ENCODE results near the gene CCKAR. TPM values are rescaled to one million over a fixed set of nuclear protein-coding genes. Genes with fewer than 3 reads are reported as not detected.
A peak's percentile ranks its signal among the peaks of the same experiment; 100 is the strongest.
"Not testable (repeated sequence)": the region's sequence is repeated elsewhere in the genome, so short reads cannot be mapped to it uniquely, and the experiment has no call there.

CCKAR gene
- not detected for total RNA-seq

- no peak for ATAC-seq
- no peak for DNase-seq (ENCODE audit: low spot score)
- intact Hi-C loops (cut with DNase I), result no loop called here
Measured at GRCh38 chr4:26490111-26490959, at the start of gene CCKAR. Gene CCKAR, minus strand, starts transcription at chr4:26490484. Its CDS starts 217 bp downstream, at chr4:26490267.

GRCh38 chr4:26533685-26534084, 43.4 kb upstream of the CCKAR start:
- intact Hi-C loops (cut with DNase I), result no loop called here
- DNase-seq (ENCODE audit: low spot score) (no peak), ATAC-seq (no peak)

- ATAC-seq (no peak), DNase-seq (ENCODE audit: low spot score) (no peak)
- intact Hi-C loops (cut with DNase I), result no loop called here
Measured at GRCh38 chr4:26531491-26532116, 41.3 kb upstream of the CCKAR start.

- intact Hi-C loops (cut with DNase I), result no loop called here
- ATAC-seq (no peak), DNase-seq (ENCODE audit: low spot score) (no peak)
Measured at GRCh38 chr4:26530099-26530498, 39.8 kb upstream of the CCKAR start.

- no peak for DNase-seq (ENCODE audit: low spot score)
- ATAC-seq, result no peak
- intact Hi-C loops (cut with DNase I), result no loop called here
Measured at GRCh38 chr4:26529479-26529878, 39.2 kb upstream of the CCKAR start.

GRCh38 chr4:26525771-26526150, 35.5 kb upstream of the CCKAR start:
- intact Hi-C loops (cut with DNase I), result no loop called here
- ATAC-seq, result no peak
- no peak for DNase-seq (ENCODE audit: low spot score)

GRCh38 chr4:26525136-26525770, 35.0 kb upstream of the CCKAR start:
- ATAC-seq, result no peak
- intact Hi-C loops (cut with DNase I), result no loop called here
- DNase-seq (ENCODE audit: low spot score), result no peak

GRCh38 chr4:26524011-26524410, 33.7 kb upstream of the CCKAR start:
- intact Hi-C loops (cut with DNase I), result no loop called here
- DNase-seq (ENCODE audit: low spot score) (no peak), ATAC-seq (no peak)

GRCh38 chr4:26522478-26522877, 32.2 kb upstream of the CCKAR start:
- ATAC-seq, result no peak
- intact Hi-C loops (cut with DNase I), result no loop called here
- DNase-seq (ENCODE audit: low spot score), result no peak

- DNase-seq (ENCODE audit: low spot score) (no peak), ATAC-seq (no peak)
- intact Hi-C loops (cut with DNase I), result no loop called here
Measured at GRCh38 chr4:26520728-26521450, 30.6 kb upstream of the CCKAR start.

- intact Hi-C loops (cut with DNase I), result no loop called here
- no peak for ATAC-seq
- no peak for DNase-seq (ENCODE audit: low spot score)
Measured at GRCh38 chr4:26515936-26516335, 25.7 kb upstream of the CCKAR start.

- DNase-seq (ENCODE audit: low spot score) (no peak), ATAC-seq (no peak)
- intact Hi-C loops (cut with DNase I), result no loop called here
Measured at GRCh38 chr4:26510334-26510964, 20.2 kb upstream of the CCKAR start.

- DNase-seq (ENCODE audit: low spot score) (no peak), ATAC-seq (peak; percentile 30)
- intact Hi-C loops (cut with DNase I), result no loop called here
Measured at GRCh38 chr4:26509681-26510333, 19.5 kb upstream of the CCKAR start.

GRCh38 chr4:26507286-26507685, 17.0 kb upstream of the CCKAR start:
- DNase-seq (ENCODE audit: low spot score), result no peak
- intact Hi-C loops (cut with DNase I), result no loop called here
- no peak for ATAC-seq

- DNase-seq (ENCODE audit: low spot score) (no peak), ATAC-seq (no peak)
- intact Hi-C loops (cut with DNase I), result no loop called here
Measured at GRCh38 chr4:26503844-26504243, 13.6 kb upstream of the CCKAR start.

- intact Hi-C loops (cut with DNase I), result no loop called here
- ATAC-seq (no peak), DNase-seq (ENCODE audit: low spot score) (no peak)
Measured at GRCh38 chr4:26503427-26503826, 13.1 kb upstream of the CCKAR start.

GRCh38 chr4:26500565-26500999, 10.3 kb upstream of the CCKAR start:
- intact Hi-C loops (cut with DNase I); ATAC-seq; DNase-seq (ENCODE audit: low spot score): not testable (repeated sequence)

GRCh38 chr4:26496207-26496783, 6.0 kb upstream of the CCKAR start:
- intact Hi-C loops (cut with DNase I), result no loop called here
- ATAC-seq (no peak), DNase-seq (ENCODE audit: low spot score) (no peak)

All from sciatic nerve (tissue), 2 donors.